ENCODE results near the gene CA4. TPM values are rescaled to one million over a fixed set of nuclear protein-coding genes. Genes with fewer than 3 reads are reported as not detected.

Gene CA4
- polyA plus RNA-seq, 1 experiment, result not detected

- ChIA-PET CTCF (no interaction called here), POLR2A (no interaction called here)
- peaks cover 23% of the 10 kb centered on the region for H3K27me3 ChIP-seq (ENCODE audit: control insufficient read depth, insufficient read depth, low read length)
- no peak for TF ChIP-seq CTCF (IDR thresholded peaks at IDR 0.05; ENCODE audit: low read depth, low read length)
- DNase-seq (ENCODE audit: low read depth, low spot score), result no peak
- no peaks in the 10 kb centered on the region; the same call in 1 of the 2 replicates for H3K9me3 ChIP-seq (ENCODE audit: control insufficient read depth, insufficient read depth, low read length)
- H3K4me3 ChIP-seq (ENCODE audit: low read depth, low read length), result no peak overlapping the region
- H3K27ac ChIP-seq (ENCODE audit: low read depth, low read length), result no peak overlapping the region
These were observed 9.1 kb downstream of the CA4 start for GRCh38 chr17:60158751-60159478.

- POLR2A ChIA-PET, result no interaction called here
- no peak for TF ChIP-seq CTCF (IDR thresholded peaks at IDR 0.05; ENCODE audit: low read depth, low read length)
- CTCF ChIA-PET, result no interaction called here
These were observed 9.7 kb downstream of the CA4 start for GRCh38 chr17:60159479-60159866.

GRCh38 chr17:60160829-60161501, 11.2 kb downstream of the CA4 start:
- no peak overlapping the region for H3K27ac ChIP-seq (ENCODE audit: low read depth, low read length)
- no peak for TF ChIP-seq CTCF (IDR thresholded peaks at IDR 0.05; ENCODE audit: low read depth, low read length)
- H3K27me3 ChIP-seq (ENCODE audit: control insufficient read depth, insufficient read depth, low read length), result peaks cover 19% of the 10 kb centered on the region
- H3K9me3 ChIP-seq (ENCODE audit: control insufficient read depth, insufficient read depth, low read length), result no peaks in the 10 kb centered on the region; the same call in 1 of the 2 replicates
- ChIA-PET CTCF (interaction anchor here (1.3 kb wide), 1 partner anchor 18 kb away, joined by 5 read pairs; no protein-coding TSS in a partner anchor), POLR2A (no interaction called here)
- DNase-seq (ENCODE audit: low read depth, low spot score), result no peak
- H3K4me3 ChIP-seq (ENCODE audit: low read depth, low read length), result no peak overlapping the region

More at GRCh38 chr17:60159479-60159866, 9.7 kb downstream of the CA4 start:
- Histone ChIP-seq H3K27me3 (ENCODE audit: control insufficient read depth, insufficient read depth, low read length) (peaks cover 23% of the 10 kb centered on the region), H3K9me3 (ENCODE audit: control insufficient read depth, insufficient read depth, low read length) (no peaks in the 10 kb centered on the region; the same call in 1 of the 2 replicates), H3K4me3 (ENCODE audit: low read depth, low read length) (no peak overlapping the region), H3K27ac (ENCODE audit: low read depth, low read length) (no peak overlapping the region)
- no peak for DNase-seq (ENCODE audit: low read depth, low spot score)

GRCh38 chr17:60161598-60162330, 12.0 kb downstream of the CA4 start:
- TF ChIP-seq CTCF (IDR thresholded peaks at IDR 0.05; ENCODE audit: low read depth, low read length), result no peak
- DNase-seq (ENCODE audit: low read depth, low spot score), result no peak

More at GRCh38 chr17:60161598-60162330, 12.0 kb downstream of the CA4 start:
- Histone ChIP-seq H3K27ac (ENCODE audit: low read depth, low read length) (no peak overlapping the region), H3K9me3 (ENCODE audit: control insufficient read depth, insufficient read depth, low read length) (no peaks in the 10 kb centered on the region; the same call in 1 of the 2 replicates), H3K27me3 (ENCODE audit: control insufficient read depth, insufficient read depth, low read length) (peaks cover 18% of the 10 kb centered on the region), H3K4me3 (ENCODE audit: low read depth, low read length) (no peak overlapping the region)
- ChIA-PET CTCF (interaction anchor here (1.3 kb wide), 1 partner anchor 19 kb away, joined by 5 read pairs; no protein-coding TSS in a partner anchor), POLR2A (no interaction called here)
